Endodermal cell (in vitro differentiated cells): ENCODE results near the gene RAD23A. TPM values are rescaled to one million over a fixed set of nuclear protein-coding genes. Genes with fewer than 3 reads are reported as not detected.

ENCODE experiments used
- DNase-seq: peaks from one replicate; pipeline ENCODE4 v3.0.0-alpha.2; 2017
- H3K27ac ChIP-seq: 2 replicates; pipeline ENCODE4 v1.5.1; 2013; ENCODE audit warnings: mild to moderate bottlenecking, low read depth, low read length, moderate library complexity
- H3K27me3 ChIP-seq: 2 replicates; pipeline ENCODE4 v1.6.1; 2013; ENCODE audit warnings: mild to moderate bottlenecking, low read length, moderate library complexity; ENCODE audit not compliant: insufficient read depth, control insufficient read depth, poor library complexity, severe bottlenecking
- H3K36me3 ChIP-seq: 2 replicates; pipeline ENCODE4 v1.7.0; 2013; ENCODE audit warnings: mild to moderate bottlenecking, low read length, moderate library complexity; ENCODE audit not compliant: control insufficient read depth, insufficient read depth
- H3K4me1 ChIP-seq: one replicate; pipeline ENCODE4 v1.7.0; 2013; ENCODE audit warnings: low read length; ENCODE audit not compliant: control insufficient read depth, insufficient read depth
- H3K4me3 ChIP-seq: 2 replicates; pipeline ENCODE4 v1.5.1; 2013; ENCODE audit warnings: mild to moderate bottlenecking, low read length, moderate library complexity
- H3K9ac ChIP-seq: 2 replicates; pipeline ENCODE4 v1.6.1; 2013; ENCODE audit warnings: mild to moderate bottlenecking, low read length, moderate library complexity; ENCODE audit not compliant: poor library complexity, severe bottlenecking; ENCODE audit errors: extremely low read depth
- H3K9me3 ChIP-seq: 2 replicates; pipeline ENCODE4 v1.6.1; 2013; ENCODE audit warnings: mild to moderate bottlenecking, low read length, moderate library complexity; ENCODE audit not compliant: control insufficient read depth
- H3K27ac Mint-ChIP-seq: 2 replicates; pipeline ENCODE4 v1.8.0; 2020; ENCODE audit warnings: mixed read lengths
- H3K27me3 Mint-ChIP-seq: 2 replicates; pipeline ENCODE4 v1.8.0; 2021; ENCODE audit warnings: mild to moderate bottlenecking, mixed read lengths; ENCODE audit not compliant: insufficient read depth
- H3K36me3 Mint-ChIP-seq: 2 replicates; pipeline ENCODE4 v1.8.0; 2020; ENCODE audit warnings: low read depth, mixed read lengths
- H3K4me1 Mint-ChIP-seq: 2 replicates; pipeline ENCODE4 v1.8.0; 2020; ENCODE audit warnings: mixed read lengths
- H3K4me3 Mint-ChIP-seq: 2 replicates; pipeline ENCODE4 v1.8.0; 2020; ENCODE audit warnings: mild to moderate bottlenecking, moderate library complexity, mixed read lengths
- H3K9me3 Mint-ChIP-seq: 2 replicates; pipeline ENCODE4 v1.8.0; 2020; ENCODE audit warnings: mild to moderate bottlenecking, mixed read lengths
- CTCF ChIP-seq: fragments of 200-600 bp; sonication (generic); conservative IDR thresholded peaks from 2 replicates; pipeline ENCODE4 v1.5.0; 2021; ENCODE audit warnings: antibody characterized with exemption, mild to moderate bottlenecking
- WGBS, 2 experiments: methylation state at CpG; one replicate each; pipeline versions ENCODE4 v1.1.5 to v1.1.7; 2013; ENCODE audit warnings: missing lambda C conversion rate in 2 of 2, mixed read lengths in 1 of 2; ENCODE audit not compliant: insufficient coverage in 1 of 2, insufficient read length in 1 of 2; 5-methylcytosine and 5-hydroxymethylcytosine counted together
- total RNA-seq, 2 donors: library from RNA; stranded (reverse); fragmentation: NEBNext Ultra II Directional in 1 of 2; extraction: Animal tissue kit (Norgen Biotek cat#: 25700) in 1 of 2; gene quantifications; 2 replicates in 1 of 2; 3 replicates in 1 of 2; pipeline ENCODE4 v1.2.1, GENCODE V29; 2021

Gene RAD23A
- total RNA-seq, 2 donors from 2014 or later = 75.5 to 117 TPM

- no peaks in the 10 kb centered on the region for H3K36me3 Mint-ChIP-seq
Observed at GRCh38 chr19:12997179-12997966, 51.7 kb downstream of the RAD23A start.

GRCh38 chr19:12997967-12998940 is 52.6 kb downstream of the RAD23A start:
- peaks cover 82% of the 10 kb centered on the region for H3K27me3 Mint-ChIP-seq
- no peaks in the 10 kb centered on the region for H3K4me1 Mint-ChIP-seq
- 87 to 88% methylated on average over 19 to 32 of the region's 32 CpGs for WGBS, 2 experiments
- Histone ChIP-seq H3K9ac (no peak overlapping the region), H3K4me3 (no peak overlapping the region), H3K36me3 (no peaks in the 10 kb centered on the region), H3K27me3 (peaks cover 84% of the 10 kb centered on the region), H3K9me3 (no peaks in the 10 kb centered on the region), H3K27ac (no peak overlapping the region), H3K4me1 (no peaks in the 10 kb centered on the region)
- H3K27ac Mint-ChIP-seq = no peak overlapping the region
- no peak overlapping the region for H3K4me3 Mint-ChIP-seq
- no peak for DNase-seq
- no peak for TF ChIP-seq CTCF
- no peaks in the 10 kb centered on the region for H3K36me3 Mint-ChIP-seq
- no peaks in the 10 kb centered on the region for H3K9me3 Mint-ChIP-seq

More at GRCh38 chr19:12997179-12997966, 51.7 kb downstream of the RAD23A start:
- no peak for DNase-seq
- 92 to 97% methylated on average over 20 to 25 of the region's 25 CpGs for WGBS, 2 experiments
- Histone ChIP-seq H3K27me3 (peaks cover 85% of the 10 kb centered on the region), H3K36me3 (no peaks in the 10 kb centered on the region), H3K9me3 (no peaks in the 10 kb centered on the region), H3K4me1 (no peaks in the 10 kb centered on the region), H3K27ac (no peak overlapping the region), H3K9ac (no peak overlapping the region), H3K4me3 (no peak overlapping the region)
- Mint-ChIP-seq H3K4me1 (no peaks in the 10 kb centered on the region), H3K9me3 (no peaks in the 10 kb centered on the region), H3K4me3 (no peak overlapping the region), H3K27me3 (peaks cover 86% of the 10 kb centered on the region), H3K27ac (no peak overlapping the region)
- TF ChIP-seq CTCF = no peak

DNA sequence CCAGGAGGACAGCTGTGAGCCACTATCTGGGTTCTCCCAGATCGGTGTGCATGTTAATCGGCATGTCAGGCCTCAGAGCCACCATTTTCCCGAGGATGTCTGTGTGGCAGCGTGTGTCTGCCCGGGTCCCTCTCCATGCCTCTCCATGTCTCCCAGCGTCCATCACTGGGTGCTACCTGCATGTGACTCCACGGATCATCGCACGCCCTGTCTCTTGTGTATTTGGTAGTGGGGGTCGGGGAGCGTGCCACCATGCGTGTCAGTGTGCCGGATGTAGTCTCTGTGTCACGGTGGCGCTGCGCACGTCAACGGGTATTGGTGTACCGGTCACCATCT is 55.5 kb downstream of the RAD23A start:
- no peaks in the 10 kb centered on the region for H3K4me1 ChIP-seq
- no peaks in the 10 kb centered on the region for H3K36me3 ChIP-seq
- Mint-ChIP-seq H3K9me3 (no peaks in the 10 kb centered on the region), H3K36me3 (no peaks in the 10 kb centered on the region), H3K27me3 (peaks cover 87% of the 10 kb centered on the region), H3K4me1 (peaks cover 3% of the 10 kb centered on the region), H3K4me3 (no peak overlapping the region), H3K27ac (no peak overlapping the region)
- no peak for DNase-seq
- no peak overlapping the region for H3K9ac ChIP-seq
- H3K9me3 ChIP-seq = no peaks in the 10 kb centered on the region
- WGBS, 2 experiments = 88 to 91% methylated on average over 16 to 19 of the region's 19 CpGs
- no peak for TF ChIP-seq CTCF
- H3K4me3 ChIP-seq = no peak overlapping the region
- H3K27me3 ChIP-seq = peaks cover 90% of the 10 kb centered on the region
- no peak overlapping the region for H3K27ac ChIP-seq
